Tibial nerve (tissue), 4 donors: ENCODE measurements around the gene KLHDC10. TPM values are rescaled to one million over a fixed set of nuclear protein-coding genes. Genes with fewer than 3 reads are reported as not detected.

Experiments used
- small RNA-seq: library from RNA; depleted of rRNA; stranded (forward); fragments of <200 nt; gene quantifications from one replicate; pipeline ENCODE3, GENCODE V24; 2016
- total RNA-seq, 4 donors: library from RNA; depleted of rRNA; stranded (reverse); fragments of >200 nt; gene quantifications; one replicate each; pipeline ENCODE4 v1.1.0, GENCODE V29; 2016

The KLHDC10 gene
- total RNA-seq, 4 donors from 2014 or later = 19.0 to 30.8 (median 21.4) TPM

Small RNA genes within 50 kb of the gene (small RNA-seq; reads per million reads assigned to genes)
- gene RNA5SP245 = not detected

Other genes starting within 250 kb of the KLHDC10 start
- 10 to 100 TPM; 69.6 to 92.3 (median 80.9) TPM for gene UBE2H, start 117.6 kb upstream of the KLHDC10 start, total RNA-seq
- gene ZC3HC1, start 19.2 kb upstream of the KLHDC10 start, total RNA-seq = 10 to 100 TPM; 12.0 to 17.6 (median 14.6) TPM
- 10 to 100 TPM in 2 of 4 donors, 1 to 10 TPM in 2; 9.6 to 17.3 (median 12.5) TPM for gene TMEM209, start 134.9 kb downstream of the KLHDC10 start, total RNA-seq
- gene SSMEM1, start 137.3 kb downstream of the KLHDC10 start, total RNA-seq = not detected
- 1 to 10 TPM in 2 of 4 donors, not detected in 2; 1.5 to 2.2 TPM for gene CPA2, start 196.3 kb downstream of the KLHDC10 start, total RNA-seq
- 1 to 10 TPM in 1 of 4 donors, not detected in 3; 5.4 TPM for gene CPA4, start 222.6 kb downstream of the KLHDC10 start, total RNA-seq